Central memory CD8-positive, alpha-beta T cell (primary cell): Measurements from ENCODE around the gene IGSF21.

ENCODE experiments used
- ATAC-seq: fragments of 150-1000 bp; cut with Tn5 transposase; replicated peaks from 2 replicates; pipeline ENCODE4 v1.10.0; 2022; ENCODE audit warnings: mild to moderate bottlenecking, moderate FRiP score, moderate number of reproducible peaks; ENCODE audit not compliant: poor library complexity, severe bottlenecking; ENCODE audit errors: extremely low read depth
- DNase-seq, 2 donors: peaks; one replicate each; pipeline ENCODE4 v3.0.0; 2021; ENCODE audit warnings: low spot score in 2 of 2
- H3K27ac Mint-ChIP-seq: one replicate; pipeline ENCODE4 v1.8.0; 2022; ENCODE audit warnings: low read depth, mild to moderate bottlenecking, moderate library complexity, mixed read lengths
- H3K27me3 Mint-ChIP-seq: one replicate; pipeline ENCODE4 v1.8.0; 2022; ENCODE audit warnings: mixed read lengths
- H3K36me3 Mint-ChIP-seq: one replicate; pipeline ENCODE4 v1.8.0; 2022; ENCODE audit warnings: mild to moderate bottlenecking, moderate library complexity, mixed read lengths; ENCODE audit not compliant: insufficient read depth
- H3K4me1 Mint-ChIP-seq: one replicate; pipeline ENCODE4 v1.8.0; 2022; ENCODE audit warnings: mixed read lengths
- H3K4me3 Mint-ChIP-seq: one replicate; pipeline ENCODE4 v1.8.0; 2022; ENCODE audit warnings: mild to moderate bottlenecking, moderate library complexity, mixed read lengths
- H3K9me3 Mint-ChIP-seq: one replicate; pipeline ENCODE4 v1.8.0; 2022; ENCODE audit warnings: mixed read lengths

Gene IGSF21

DNA sequence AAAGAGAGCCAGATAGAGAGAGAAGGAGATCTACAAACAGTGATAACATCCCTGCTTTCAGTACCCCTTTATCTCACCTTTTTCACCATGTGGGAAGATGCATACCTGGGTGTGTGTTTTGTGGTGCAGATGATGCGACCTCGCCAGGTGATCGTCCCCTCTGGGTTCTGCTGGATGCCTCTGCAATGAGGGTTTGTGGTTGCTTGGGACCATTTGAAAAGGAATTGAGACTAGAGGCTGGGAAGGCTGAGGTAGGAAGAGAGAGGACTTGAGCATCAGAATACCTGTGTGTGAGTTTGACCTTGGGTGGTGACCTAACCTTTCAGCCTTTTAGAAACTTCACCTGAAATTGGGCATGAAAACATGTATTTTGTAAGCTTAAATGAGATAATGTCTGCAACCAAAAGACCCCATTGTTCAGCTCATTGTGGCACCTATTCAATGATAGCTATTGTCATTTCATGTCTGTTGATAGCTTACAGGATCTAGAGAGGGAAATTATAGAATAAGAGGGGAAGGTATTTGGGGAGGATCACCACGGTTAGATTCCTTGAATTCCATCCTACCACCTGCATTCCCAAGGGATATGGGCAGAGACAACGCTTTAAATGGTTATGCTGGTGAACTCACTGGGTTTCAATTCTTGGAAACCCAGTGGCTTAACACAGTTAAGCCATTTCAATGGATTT is 125.7 kb downstream of the IGSF21 start:
- H3K36me3 Mint-ChIP-seq, result no peaks in the 10 kb centered on the region
- H3K4me3 Mint-ChIP-seq, result no peak overlapping the region

DNA sequence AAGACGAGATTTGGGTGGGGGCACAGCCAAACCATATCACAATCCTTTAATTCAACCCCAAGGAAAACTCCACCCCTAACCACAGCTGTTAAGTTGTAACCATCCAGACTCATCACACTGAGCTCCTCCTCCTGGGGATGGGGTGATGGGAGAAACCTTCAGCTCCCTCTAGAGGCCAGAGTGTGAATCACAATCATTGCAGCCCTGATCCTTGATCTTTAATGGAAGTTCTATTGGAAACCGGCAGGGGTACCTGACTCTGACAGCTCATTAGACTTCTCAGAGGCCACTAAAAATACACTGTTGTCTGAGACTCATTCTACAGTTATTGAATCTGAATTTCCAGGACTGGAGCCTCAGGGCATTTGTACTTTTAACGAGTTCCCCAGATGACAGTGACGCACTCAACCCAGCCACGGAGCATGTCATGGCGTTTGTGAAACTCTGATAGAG is 127.2 kb downstream of the IGSF21 start:
- Mint-ChIP-seq H3K4me1 (no peaks in the 10 kb centered on the region), H3K36me3 (no peaks in the 10 kb centered on the region), H3K27ac (no peak overlapping the region), H3K27me3 (peaks cover 35% of the 10 kb centered on the region), H3K4me3 (no peak overlapping the region), H3K9me3 (no peaks in the 10 kb centered on the region)
- DNase-seq, result no peak
- no peak for ATAC-seq

More for the DNA sequence above, 125.7 kb downstream of the IGSF21 start:
- Mint-ChIP-seq H3K27ac (no peak overlapping the region), H3K27me3 (peaks cover 46% of the 10 kb centered on the region), H3K4me1 (no peaks in the 10 kb centered on the region), H3K9me3 (no peaks in the 10 kb centered on the region)
- no peak for ATAC-seq
- no peak for DNase-seq

DNA sequence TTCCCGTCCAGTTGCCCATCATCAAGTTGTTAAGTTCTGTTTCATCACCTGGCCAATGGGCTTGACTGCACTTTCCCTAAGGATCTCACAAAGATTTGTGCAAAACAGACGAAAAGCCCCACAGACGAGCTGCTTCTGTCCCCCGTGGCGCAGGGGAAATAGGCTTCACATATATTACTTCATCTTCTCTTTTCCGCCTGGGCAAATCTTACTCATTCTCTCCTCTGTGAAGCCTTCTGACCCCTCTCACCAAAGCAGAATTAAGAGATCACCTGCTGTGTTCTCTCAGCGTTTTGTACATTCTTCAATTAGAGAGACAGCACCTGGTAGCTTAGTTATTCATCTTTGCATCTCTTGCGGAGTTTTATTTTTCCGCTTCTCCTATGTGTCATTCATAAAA is 129.8 kb downstream of the IGSF21 start:
- peaks cover 20% of the 10 kb centered on the region for H3K27me3 Mint-ChIP-seq
- H3K4me1 Mint-ChIP-seq, result no peaks in the 10 kb centered on the region
- H3K4me3 Mint-ChIP-seq, result no peak overlapping the region
- H3K27ac Mint-ChIP-seq, result no peak overlapping the region
- H3K9me3 Mint-ChIP-seq, result no peaks in the 10 kb centered on the region
- H3K36me3 Mint-ChIP-seq, result no peaks in the 10 kb centered on the region
- DNase-seq (no peak), ATAC-seq (no peak)

DNA sequence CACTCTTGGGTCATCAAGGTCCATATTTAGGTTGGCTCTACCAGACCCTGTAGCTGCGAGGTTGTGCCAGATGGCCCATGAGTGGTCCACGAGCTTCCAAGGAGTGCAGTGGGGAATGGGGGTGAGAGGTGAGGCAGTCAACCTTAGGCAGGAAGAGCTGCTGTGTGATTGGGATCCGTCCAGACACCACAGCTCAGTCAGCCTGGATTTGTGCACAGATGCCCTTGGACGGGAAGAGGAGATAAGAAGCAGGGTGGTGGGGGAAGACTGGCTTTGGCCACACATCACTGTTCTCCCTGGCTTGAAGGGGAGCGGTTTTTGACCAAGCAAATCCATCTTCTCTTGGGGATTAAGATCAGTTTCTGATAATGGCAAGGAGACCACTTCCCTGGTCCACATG is 130.6 kb downstream of the IGSF21 start:
- H3K27ac Mint-ChIP-seq, result no peak overlapping the region
- no peaks in the 10 kb centered on the region for H3K36me3 Mint-ChIP-seq
- no peaks in the 10 kb centered on the region for H3K9me3 Mint-ChIP-seq
- peaks cover 25% of the 10 kb centered on the region for H3K27me3 Mint-ChIP-seq
- DNase-seq (no peak), ATAC-seq (no peak)
- H3K4me1 Mint-ChIP-seq, result no peaks in the 10 kb centered on the region
- H3K4me3 Mint-ChIP-seq, result no peak overlapping the region

DNA sequence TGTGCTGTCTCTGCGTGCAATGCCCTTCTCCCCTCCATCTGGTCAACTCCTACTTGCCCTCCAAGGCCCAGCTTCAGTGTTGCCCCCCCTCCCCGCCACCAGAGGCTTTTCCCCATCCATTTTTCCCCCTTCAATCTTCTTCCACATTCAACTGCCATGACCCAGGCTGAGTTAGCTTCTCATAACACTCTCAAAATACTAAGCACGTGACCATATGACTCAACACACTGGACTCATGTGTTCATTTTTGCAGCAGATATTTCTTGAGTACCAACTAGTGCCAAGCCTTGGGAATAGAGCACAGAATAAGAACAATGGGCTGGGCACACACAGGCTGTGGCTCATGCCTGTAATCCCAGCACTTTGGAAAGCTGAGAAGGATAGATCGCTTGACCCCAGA is 132.1 kb downstream of the IGSF21 start:
- H3K36me3 Mint-ChIP-seq, result no peaks in the 10 kb centered on the region
- no peak for DNase-seq
- H3K27me3 Mint-ChIP-seq, result peaks cover 34% of the 10 kb centered on the region
- H3K4me1 Mint-ChIP-seq, result no peaks in the 10 kb centered on the region
- no peak for ATAC-seq
- no peak overlapping the region for H3K27ac Mint-ChIP-seq
- H3K9me3 Mint-ChIP-seq, result no peaks in the 10 kb centered on the region
- no peak overlapping the region for H3K4me3 Mint-ChIP-seq

DNA sequence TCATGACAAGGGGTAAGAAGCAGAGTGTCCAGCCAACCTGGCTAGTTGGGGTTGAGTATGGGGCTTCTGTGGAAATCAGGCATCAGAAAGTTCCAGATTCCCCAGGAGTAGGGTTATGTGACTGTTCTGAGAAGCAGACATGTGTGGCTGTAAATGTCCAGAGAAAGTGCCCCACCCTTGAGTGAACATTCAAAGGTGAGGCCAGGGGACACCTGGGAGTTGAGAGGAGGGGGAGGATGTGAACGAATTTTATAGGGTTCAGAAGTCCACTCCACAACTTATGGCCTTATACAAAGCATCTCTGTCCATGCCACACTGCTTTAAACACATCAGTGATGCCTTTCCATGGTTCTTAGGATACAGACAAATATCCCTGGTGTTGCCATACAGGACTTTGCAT is 133.3 kb downstream of the IGSF21 start:
- Mint-ChIP-seq H3K27ac (no peak overlapping the region), H3K27me3 (peaks cover 27% of the 10 kb centered on the region), H3K4me3 (no peak overlapping the region), H3K9me3 (no peaks in the 10 kb centered on the region), H3K4me1 (no peaks in the 10 kb centered on the region), H3K36me3 (no peaks in the 10 kb centered on the region)
- ATAC-seq (no peak), DNase-seq (no peak)

DNA sequence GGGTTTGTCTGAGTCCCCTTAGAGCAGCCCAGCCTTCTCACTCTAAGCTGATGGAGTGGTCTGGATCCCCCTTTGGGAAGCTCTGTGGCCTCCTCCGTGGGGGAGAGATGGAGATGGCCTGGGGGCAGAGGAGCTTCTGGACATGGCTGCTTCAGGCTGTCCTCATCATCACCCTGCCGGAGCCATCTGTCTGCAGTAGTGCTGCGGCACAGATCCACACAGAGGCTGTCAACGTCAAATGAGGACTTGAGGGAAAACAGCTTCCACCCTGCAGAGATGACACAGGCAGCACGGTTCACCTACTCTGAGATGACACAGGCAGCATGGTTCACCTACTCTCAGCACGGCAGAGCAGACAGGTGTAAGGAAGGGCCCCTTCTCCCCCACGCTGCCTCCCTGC is 134.3 kb downstream of the IGSF21 start:
- no peak overlapping the region for H3K27ac Mint-ChIP-seq
- no peak for ATAC-seq
- no peaks in the 10 kb centered on the region for H3K9me3 Mint-ChIP-seq
- no peaks in the 10 kb centered on the region for H3K36me3 Mint-ChIP-seq
- DNase-seq, result no peak
- H3K4me1 Mint-ChIP-seq, result no peaks in the 10 kb centered on the region
- no peak overlapping the region for H3K4me3 Mint-ChIP-seq
- H3K27me3 Mint-ChIP-seq, result peaks cover 27% of the 10 kb centered on the region

DNA sequence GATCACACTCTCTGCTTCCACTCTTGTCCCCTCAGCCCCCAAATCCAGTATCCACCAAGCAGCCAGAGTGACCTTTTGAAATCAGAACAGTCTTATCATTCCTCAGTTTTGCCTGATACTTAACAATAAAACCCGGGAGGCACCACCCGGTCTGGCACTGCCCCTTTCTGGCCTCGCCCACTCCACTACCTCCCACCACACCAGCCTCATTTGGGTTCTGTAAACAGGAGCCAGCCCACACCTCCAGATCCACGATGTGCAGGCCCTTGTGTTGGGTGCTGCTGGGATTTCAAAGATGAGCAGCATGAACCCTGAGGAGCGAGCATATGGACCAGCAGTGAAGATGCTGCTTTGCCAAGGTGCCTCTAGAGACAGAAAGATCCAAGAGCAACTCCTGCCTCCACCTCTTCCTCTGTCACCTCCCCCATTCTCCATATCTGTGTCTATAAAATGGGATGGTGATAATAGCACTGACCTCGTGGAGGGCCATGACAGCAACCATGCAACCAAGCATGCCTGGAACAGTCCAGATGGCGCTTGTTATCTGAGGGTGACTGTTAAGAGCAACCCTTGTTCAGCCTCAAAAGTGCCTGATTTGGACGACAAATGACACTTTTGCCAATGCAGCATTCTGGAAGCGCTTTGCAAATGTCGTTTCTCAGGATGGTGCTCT is 136.0 kb downstream of the IGSF21 start:
- Mint-ChIP-seq H3K27ac (no peak overlapping the region), H3K36me3 (no peaks in the 10 kb centered on the region), H3K4me1 (no peaks in the 10 kb centered on the region), H3K4me3 (no peak overlapping the region), H3K9me3 (no peaks in the 10 kb centered on the region), H3K27me3 (peaks cover 19% of the 10 kb centered on the region)
- no peak for DNase-seq
- no peak for ATAC-seq

DNA sequence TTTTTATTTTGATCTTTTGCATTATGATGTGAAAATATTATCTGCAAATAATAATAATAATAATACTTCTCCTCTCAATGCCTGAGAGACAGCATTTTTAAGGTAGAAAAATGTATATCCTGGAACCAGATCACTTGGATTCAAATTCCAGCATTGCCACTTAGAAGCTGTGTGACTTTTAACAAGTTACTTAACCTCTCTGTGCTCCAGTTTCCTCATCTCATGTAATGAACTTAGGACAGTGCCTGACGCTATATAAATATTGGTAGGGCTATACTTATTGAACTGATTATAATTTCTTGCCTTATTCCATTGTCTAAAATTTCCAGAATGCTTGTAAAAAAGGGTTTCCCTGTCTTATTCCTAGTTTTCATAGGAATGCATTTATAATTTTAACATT is 137.2 kb downstream of the IGSF21 start:
- no peaks in the 10 kb centered on the region for H3K4me1 Mint-ChIP-seq
- no peaks in the 10 kb centered on the region for H3K36me3 Mint-ChIP-seq
- H3K4me3 Mint-ChIP-seq, result no peak overlapping the region
- H3K27me3 Mint-ChIP-seq, result peaks cover 22% of the 10 kb centered on the region
- no peaks in the 10 kb centered on the region for H3K9me3 Mint-ChIP-seq
- H3K27ac Mint-ChIP-seq, result no peak overlapping the region
- ATAC-seq (no peak), DNase-seq (no peak)

DNA sequence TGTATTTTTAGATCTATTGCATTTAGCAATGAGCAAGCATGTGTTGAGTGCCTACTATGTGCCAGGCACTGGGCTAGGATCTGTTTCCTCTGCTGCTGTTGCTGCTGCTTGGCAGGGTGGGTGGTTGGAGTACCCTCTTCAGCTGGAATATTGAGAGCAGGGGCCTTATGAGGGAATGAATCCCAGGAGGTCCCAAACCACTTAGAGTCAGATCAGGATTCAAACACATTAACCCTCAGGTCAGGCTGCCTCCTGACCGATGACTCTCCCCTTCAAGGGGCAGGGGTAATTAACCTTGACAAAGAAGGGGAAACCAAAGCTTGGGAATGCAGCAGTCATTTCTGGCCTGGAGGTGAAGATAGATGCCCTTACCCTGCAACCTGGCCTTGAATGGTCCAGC is 138.0 kb downstream of the IGSF21 start:
- H3K9me3 Mint-ChIP-seq, result no peaks in the 10 kb centered on the region
- H3K4me3 Mint-ChIP-seq, result no peak overlapping the region
- peaks cover 22% of the 10 kb centered on the region for H3K27me3 Mint-ChIP-seq
- no peaks in the 10 kb centered on the region for H3K4me1 Mint-ChIP-seq
- H3K36me3 Mint-ChIP-seq, result no peaks in the 10 kb centered on the region
- DNase-seq (no peak), ATAC-seq (no peak)
- no peak overlapping the region for H3K27ac Mint-ChIP-seq

DNA sequence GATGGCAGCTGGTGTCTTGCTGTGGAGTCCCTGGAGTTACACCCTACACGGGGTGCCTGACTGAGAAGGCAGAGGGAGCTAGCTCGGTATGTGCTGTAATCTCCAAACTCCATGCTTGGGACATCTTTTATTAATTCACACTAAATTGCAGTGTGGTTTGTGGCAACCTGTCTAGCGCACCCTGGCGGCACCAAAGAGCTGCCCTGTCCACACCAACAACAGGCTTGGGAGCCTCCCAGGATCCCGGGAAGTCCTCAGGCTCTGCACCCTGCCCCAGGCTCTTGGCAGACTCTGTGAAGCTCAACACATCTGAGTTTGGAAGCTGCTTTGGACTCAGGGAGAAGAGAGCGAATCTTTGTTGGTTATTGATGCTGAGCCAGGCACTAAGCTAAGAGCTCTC is 138.9 kb downstream of the IGSF21 start:
- H3K4me1 Mint-ChIP-seq, result no peaks in the 10 kb centered on the region
- H3K36me3 Mint-ChIP-seq, result no peaks in the 10 kb centered on the region
- no peak for ATAC-seq
- H3K27ac Mint-ChIP-seq, result no peak overlapping the region
- peaks cover 22% of the 10 kb centered on the region for H3K27me3 Mint-ChIP-seq
- no peak overlapping the region for H3K4me3 Mint-ChIP-seq
- DNase-seq, result no peak
- H3K9me3 Mint-ChIP-seq, result no peaks in the 10 kb centered on the region

DNA sequence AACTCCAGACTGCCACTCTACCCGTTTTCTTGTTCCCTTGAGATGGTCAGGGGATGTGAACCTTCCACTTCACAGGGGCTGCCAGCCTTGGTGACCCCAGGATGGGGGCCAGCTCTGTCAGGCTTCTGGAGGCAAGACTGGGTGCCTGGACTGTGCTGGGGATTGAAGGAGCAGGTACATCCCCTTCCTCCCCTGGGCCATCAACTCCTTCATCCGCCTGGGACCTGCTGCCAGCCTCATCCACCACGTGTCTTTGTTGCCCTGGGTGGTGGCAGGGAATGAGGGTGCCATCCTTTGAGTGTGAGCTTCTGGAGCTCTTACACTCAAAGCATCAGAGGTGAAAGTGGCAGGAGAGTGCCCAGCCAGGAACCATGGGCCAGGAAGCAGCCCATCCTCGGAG is 139.6 kb downstream of the IGSF21 start:
- Mint-ChIP-seq H3K4me3 (no peak overlapping the region), H3K27me3 (peaks cover 22% of the 10 kb centered on the region), H3K9me3 (no peaks in the 10 kb centered on the region), H3K36me3 (no peaks in the 10 kb centered on the region), H3K4me1 (no peaks in the 10 kb centered on the region), H3K27ac (no peak overlapping the region)
- DNase-seq, result no peak
- no peak for ATAC-seq

DNA sequence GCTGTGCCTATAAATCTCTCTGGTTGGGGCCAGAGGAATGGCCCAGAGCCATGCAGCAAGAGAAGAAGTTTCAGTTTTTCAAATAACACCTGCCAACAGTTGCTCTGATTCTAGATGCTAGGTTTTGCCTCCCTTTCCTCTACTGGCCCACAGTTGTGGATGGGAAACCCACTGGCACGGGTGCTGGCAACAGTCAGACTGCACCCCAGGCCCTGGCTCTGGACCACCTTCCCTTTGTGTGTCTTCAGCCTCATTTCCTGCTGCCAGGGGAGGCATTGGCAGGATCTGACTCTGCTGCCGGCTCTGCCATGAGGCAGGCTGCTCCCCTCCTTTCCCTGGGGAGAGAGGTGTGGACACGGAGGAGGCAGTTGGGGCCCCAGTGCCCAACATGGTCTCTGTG is 142.0 kb downstream of the IGSF21 start:
- H3K9me3 Mint-ChIP-seq, result no peaks in the 10 kb centered on the region
- H3K27me3 Mint-ChIP-seq, result peaks cover 8% of the 10 kb centered on the region
- no peaks in the 10 kb centered on the region for H3K4me1 Mint-ChIP-seq
- ATAC-seq, result no peak
- no peak overlapping the region for H3K27ac Mint-ChIP-seq
- no peaks in the 10 kb centered on the region for H3K36me3 Mint-ChIP-seq
- no peak for DNase-seq
- no peak overlapping the region for H3K4me3 Mint-ChIP-seq
